HFFc6 (cell line): Measurements from ENCODE around the gene CHST13. TPM values are rescaled to one million over a fixed set of nuclear protein-coding genes. Genes with fewer than 3 reads are reported as not detected.
A peak's percentile ranks its signal among the peaks of the same experiment; 100 is the strongest.

ENCODE experiments used
- DNase-seq: peaks from one replicate; pipeline ENCODE4 v3.0.0-alpha.2; 2018
- H3K27ac Mint-ChIP-seq: 2 replicates; pipeline ENCODE4 v1.8.0; 2020; ENCODE audit warnings: mild to moderate bottlenecking, mixed read lengths
- H3K27me3 Mint-ChIP-seq: 2 replicates; pipeline ENCODE4 v1.8.0; 2021; ENCODE audit warnings: mild to moderate bottlenecking, moderate library complexity, mixed read lengths; ENCODE audit not compliant: insufficient read depth
- H3K36me3 Mint-ChIP-seq: 2 replicates; pipeline ENCODE4 v1.8.0; 2021; ENCODE audit warnings: low read depth, mixed read lengths
- H3K4me1 Mint-ChIP-seq: 2 replicates; pipeline ENCODE4 v1.8.0; 2020; ENCODE audit warnings: low read depth, mixed read lengths
- H3K4me3 Mint-ChIP-seq: 2 replicates; pipeline ENCODE4 v1.8.0; 2020; ENCODE audit warnings: mild to moderate bottlenecking, moderate library complexity, mixed read lengths
- H3K9me3 Mint-ChIP-seq: 2 replicates; pipeline ENCODE4 v1.8.0; 2020; ENCODE audit warnings: mild to moderate bottlenecking, mixed read lengths
- total RNA-seq, 6 experiments: library from RNA; stranded (reverse); fragmentation: NEBNext Ultra II Directional; extraction: Animal tissue kit (Norgen Biotek cat#: 25700); gene quantifications; 2 replicates in 1 of 6; 3 replicates in 5 of 6; pipeline ENCODE4 v1.2.3, GENCODE V29; 2021
- TF ChIP-seq, protein P1 (sequence below): fragments of 200-600 bp; sonication (generic); IDR thresholded peaks from 2 replicates; pipeline ENCODE4 v1.5.0; 2021; ENCODE audit warnings: antibody characterized with exemption, mild to moderate bottlenecking

Gene CHST13
- total RNA-seq, 6 experiments from 2014 or later = not detected

DNA sequence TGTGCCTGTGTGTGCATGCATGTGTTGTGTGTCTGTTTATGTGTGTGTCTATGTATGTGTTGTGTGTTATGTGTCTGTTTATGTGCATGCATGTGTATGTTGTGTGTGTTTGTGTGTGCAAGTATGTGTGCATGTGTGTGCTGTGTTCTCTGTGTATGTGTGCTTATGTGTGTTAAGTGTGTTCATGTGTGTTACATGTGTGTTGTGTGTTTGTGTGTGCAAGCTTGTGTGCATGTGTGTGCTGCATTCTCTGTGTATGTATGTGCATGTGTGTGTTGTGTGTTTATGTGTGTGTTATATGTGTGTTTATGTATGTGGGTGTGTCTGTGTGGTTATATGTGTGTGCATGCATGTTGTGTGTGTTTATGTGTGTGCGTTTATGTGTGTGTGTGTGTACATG is 21.3 kb upstream of the CHST13 start:
- H3K4me3 Mint-ChIP-seq = no peak overlapping the region
- no peaks in the 10 kb centered on the region for H3K4me1 Mint-ChIP-seq
- H3K36me3 Mint-ChIP-seq = no peaks in the 10 kb centered on the region
- TF ChIP-seq, protein P1, sequence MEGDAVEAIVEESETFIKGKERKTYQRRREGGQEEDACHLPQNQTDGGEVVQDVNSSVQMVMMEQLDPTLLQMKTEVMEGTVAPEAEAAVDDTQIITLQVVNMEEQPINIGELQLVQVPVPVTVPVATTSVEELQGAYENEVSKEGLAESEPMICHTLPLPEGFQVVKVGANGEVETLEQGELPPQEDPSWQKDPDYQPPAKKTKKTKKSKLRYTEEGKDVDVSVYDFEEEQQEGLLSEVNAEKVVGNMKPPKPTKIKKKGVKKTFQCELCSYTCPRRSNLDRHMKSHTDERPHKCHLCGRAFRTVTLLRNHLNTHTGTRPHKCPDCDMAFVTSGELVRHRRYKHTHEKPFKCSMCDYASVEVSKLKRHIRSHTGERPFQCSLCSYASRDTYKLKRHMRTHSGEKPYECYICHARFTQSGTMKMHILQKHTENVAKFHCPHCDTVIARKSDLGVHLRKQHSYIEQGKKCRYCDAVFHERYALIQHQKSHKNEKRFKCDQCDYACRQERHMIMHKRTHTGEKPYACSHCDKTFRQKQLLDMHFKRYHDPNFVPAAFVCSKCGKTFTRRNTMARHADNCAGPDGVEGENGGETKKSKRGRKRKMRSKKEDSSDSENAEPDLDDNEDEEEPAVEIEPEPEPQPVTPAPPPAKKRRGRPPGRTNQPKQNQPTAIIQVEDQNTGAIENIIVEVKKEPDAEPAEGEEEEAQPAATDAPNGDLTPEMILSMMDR = no peak
- H3K27ac Mint-ChIP-seq = no peak overlapping the region
- H3K9me3 Mint-ChIP-seq = no peaks in the 10 kb centered on the region
- DNase-seq = no peak
- H3K27me3 Mint-ChIP-seq = peaks cover 17% of the 10 kb centered on the region

DNA sequence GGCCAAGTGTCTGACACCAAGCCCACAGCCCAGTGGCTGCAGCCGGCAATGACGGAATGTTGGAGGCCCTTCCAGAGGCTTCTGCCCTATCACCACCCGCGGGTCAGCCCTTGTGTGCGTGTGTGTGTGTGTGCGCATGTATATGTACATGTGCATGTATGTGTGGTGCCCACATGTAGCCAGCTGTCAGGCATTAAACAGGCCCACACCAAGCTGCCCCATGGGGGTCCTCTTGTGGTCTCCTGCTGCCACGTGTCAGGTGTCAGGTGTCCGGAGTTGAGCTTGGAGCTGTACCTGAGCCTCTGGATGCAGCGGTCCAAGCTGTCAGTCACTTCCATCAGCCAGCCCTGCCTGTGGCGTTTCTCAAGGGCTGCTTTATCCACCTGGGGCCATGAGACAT is 20.3 kb upstream of the CHST13 start:
- Mint-ChIP-seq H3K27ac (no peak overlapping the region), H3K27me3 (peaks cover 15% of the 10 kb centered on the region), H3K4me3 (no peak overlapping the region), H3K36me3 (no peaks in the 10 kb centered on the region), H3K9me3 (no peaks in the 10 kb centered on the region), H3K4me1 (peaks cover 7% of the 10 kb centered on the region; the same call in 1 of the 2 replicates)
- DNase-seq = no peak
- TF ChIP-seq, protein P1 = no peak

DNA sequence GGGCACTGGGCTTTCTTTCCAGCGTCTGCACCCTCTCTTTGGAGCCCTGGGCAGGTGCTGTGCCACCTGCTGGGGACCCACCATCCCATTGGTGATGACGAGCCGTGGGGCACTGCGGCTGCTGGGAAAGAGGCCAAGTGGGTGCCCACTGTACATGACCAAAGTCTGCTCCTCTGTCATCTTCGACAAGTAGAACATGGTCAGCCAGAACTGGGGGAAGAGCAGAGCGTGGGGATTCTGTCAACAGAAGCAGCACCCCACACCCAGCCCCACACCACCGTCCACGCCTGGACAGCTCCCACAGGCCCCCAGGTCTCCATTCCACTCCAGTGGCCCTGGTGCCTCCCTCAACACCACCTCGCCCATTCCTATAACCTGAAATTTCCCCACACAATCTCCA is 16.1 kb upstream of the CHST13 start:
- Mint-ChIP-seq H3K27me3 (peaks cover 14% of the 10 kb centered on the region), H3K9me3 (no peaks in the 10 kb centered on the region), H3K4me3 (no peak overlapping the region), H3K27ac (no peak overlapping the region), H3K4me1 (peaks cover 8% of the 10 kb centered on the region; the same call in 1 of the 2 replicates), H3K36me3 (no peaks in the 10 kb centered on the region)
- no peak for DNase-seq
- TF ChIP-seq, protein P1 = no peak

DNA sequence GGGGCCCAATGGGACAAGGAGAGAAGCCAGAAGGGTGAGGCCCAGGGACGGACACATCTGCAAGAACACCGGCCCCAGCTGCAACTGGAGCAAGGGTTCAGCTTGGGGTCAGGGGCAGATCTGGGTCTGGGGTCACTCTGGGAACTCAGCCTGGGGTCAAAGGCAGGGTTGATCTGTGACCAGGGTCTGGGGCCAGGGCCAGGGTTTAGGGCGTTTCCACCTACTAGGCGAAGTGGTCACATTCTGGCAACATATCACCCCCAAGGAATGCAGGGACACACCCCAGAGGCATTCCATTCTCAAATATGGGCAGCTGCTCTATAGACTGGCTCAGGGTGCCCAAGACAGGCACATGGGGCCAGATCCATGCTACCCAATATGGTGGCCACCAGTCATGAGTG is 15.4 kb upstream of the CHST13 start:
- TF ChIP-seq, protein P1 = no peak
- DNase-seq = no peak
- no peaks in the 10 kb centered on the region for H3K9me3 Mint-ChIP-seq
- H3K27ac Mint-ChIP-seq = no peak overlapping the region
- peaks cover 14% of the 10 kb centered on the region for H3K27me3 Mint-ChIP-seq
- H3K4me1 Mint-ChIP-seq = peaks cover 8% of the 10 kb centered on the region; the same call in 1 of the 2 replicates
- H3K36me3 Mint-ChIP-seq = no peaks in the 10 kb centered on the region
- H3K4me3 Mint-ChIP-seq = no peak overlapping the region

DNA sequence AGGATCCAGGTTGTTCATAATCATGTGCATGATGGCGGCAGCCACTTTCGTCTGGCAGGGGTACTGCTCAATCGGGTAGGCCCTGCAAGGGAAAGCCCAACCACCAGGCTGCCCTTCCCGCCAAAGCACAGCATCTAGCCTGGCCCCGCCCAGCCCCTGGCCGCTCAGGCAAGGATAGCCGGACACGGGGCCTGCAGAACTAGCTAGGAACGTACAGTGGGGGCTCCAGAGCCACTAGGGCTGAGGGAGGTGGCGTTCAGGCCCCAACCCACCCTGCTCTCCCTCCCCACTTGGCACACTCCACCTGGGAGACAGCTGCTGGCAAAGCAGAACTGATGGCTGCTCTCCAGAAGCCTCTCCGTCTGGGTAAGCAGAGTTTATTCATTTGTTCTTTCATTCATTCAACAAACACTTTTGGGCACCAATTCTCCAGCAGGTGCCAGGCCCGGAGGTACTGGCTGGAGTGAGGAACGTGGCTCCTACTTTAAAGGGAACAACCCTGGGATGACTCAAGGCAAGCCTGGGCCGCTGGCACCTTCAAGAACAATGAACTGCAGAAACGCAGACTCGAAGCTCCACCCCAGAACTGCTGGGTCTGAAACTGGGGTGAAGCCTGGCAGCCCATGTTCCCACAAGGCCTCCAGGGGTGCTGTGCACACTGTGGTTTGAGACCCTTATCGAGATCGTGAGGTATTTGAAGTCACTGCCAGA is 14.2 kb upstream of the CHST13 start:
- Mint-ChIP-seq H3K4me1 (peaks cover 8% of the 10 kb centered on the region; the same call in 1 of the 2 replicates), H3K27ac (no peak overlapping the region), H3K27me3 (peaks cover 13% of the 10 kb centered on the region), H3K9me3 (no peaks in the 10 kb centered on the region), H3K4me3 (no peak overlapping the region), H3K36me3 (no peaks in the 10 kb centered on the region)
- TF ChIP-seq, protein P1 = peak; percentile 18
- DNase-seq = no peak
